ENCODE results near the gene AP1S2.
A peak's percentile ranks its signal among the peaks of the same experiment; 100 is the strongest.

The AP1S2 gene

GRCh38 chrX:15789979-15790768, 64.4 kb downstream of the AP1S2 start, which contains the start of gene ZRSR2:
ZRSR2 (plus strand) TSS chrX:15790484; CDS start chrX:15790496, 12 bp downstream.
- no peak for TF ChIP-seq CTCF (IDR thresholded peaks at IDR 0.05; ENCODE audit: low read depth, low read length, poor library complexity, severe bottlenecking)
- TF ChIP-seq EZH2phosphoT487 (IDR thresholded peaks at IDR 0.05; ENCODE audit: borderline replicate concordance, low read length): no peak
- Histone ChIP-seq H3K9me2 (replicated peaks; ENCODE audit: control insufficient read depth, low read length) (no peaks in the 10 kb centered on the region), H3K27ac (ENCODE audit: low read depth, low read length) (peak within 1 kb of the TSS; percentile 68), H3K36me3 (ENCODE audit: control insufficient read depth, low read length) (peaks cover 15% of the 10 kb centered on the region), H3K4me3 (ENCODE audit: low read length) (peak within 1 kb of the TSS; percentile 87), H3K79me2 (ENCODE audit: control insufficient read depth, low read length) (peaks cover 42% of the 10 kb centered on the region), H3F3A (ENCODE audit: control insufficient read depth, insufficient read depth) (no peaks in the 10 kb centered on the region; the same call in 1 of the 2 replicates), H3K9me3 (ENCODE audit: control insufficient read depth, insufficient read depth, low read length) (no peaks in the 10 kb centered on the region), H3K27me3 (ENCODE audit: control insufficient read depth, low read length) (no peaks in the 10 kb centered on the region), H3K4me2 (ENCODE audit: low read length) (peak within 1 kb of the TSS; percentile 74), H4K20me1 (ENCODE audit: control insufficient read depth, insufficient read depth, low read depth, low read length) (no peaks in the 10 kb centered on the region), H3K4me1 (ENCODE audit: control insufficient read depth, low read length) (peaks cover 5% of the 10 kb centered on the region; the same call in 1 of the 2 replicates)

GRCh38 chrX:15786915-15787314, 67.7 kb downstream of the AP1S2 start:
- no peaks in the 10 kb centered on the region for H4K20me1 ChIP-seq (ENCODE audit: control insufficient read depth, insufficient read depth, low read depth, low read length)
- no peak overlapping the region for H3K4me2 ChIP-seq (ENCODE audit: low read length)
- H3K9me3 ChIP-seq (ENCODE audit: control insufficient read depth, insufficient read depth, low read length): no peaks in the 10 kb centered on the region
- H3K36me3 ChIP-seq (ENCODE audit: control insufficient read depth, low read length): no peaks in the 10 kb centered on the region
- H3K4me1 ChIP-seq (ENCODE audit: control insufficient read depth, low read length): peaks cover 14% of the 10 kb centered on the region
- peaks cover 13% of the 10 kb centered on the region for H3K79me2 ChIP-seq (ENCODE audit: control insufficient read depth, low read length)
- no peaks in the 10 kb centered on the region for H3K9me2 ChIP-seq (replicated peaks; ENCODE audit: control insufficient read depth, low read length)
- H3F3A ChIP-seq (ENCODE audit: control insufficient read depth, insufficient read depth): no peaks in the 10 kb centered on the region
- H3K27me3 ChIP-seq (ENCODE audit: control insufficient read depth, low read length): no peaks in the 10 kb centered on the region
- no peak overlapping the region for H3K4me3 ChIP-seq (ENCODE audit: low read length)
- H3K27ac ChIP-seq (ENCODE audit: low read depth, low read length): no peak overlapping the region
- no peak for TF ChIP-seq EZH2phosphoT487 (IDR thresholded peaks at IDR 0.05; ENCODE audit: borderline replicate concordance, low read length)
- TF ChIP-seq CTCF (IDR thresholded peaks at IDR 0.05; ENCODE audit: low read depth, low read length, poor library complexity, severe bottlenecking): no peak

GRCh38 chrX:15785176-15785750, 69.3 kb downstream of the AP1S2 start:
- no peaks in the 10 kb centered on the region for H3K36me3 ChIP-seq (ENCODE audit: control insufficient read depth, low read length)
- no peak overlapping the region for H3K27ac ChIP-seq (ENCODE audit: low read depth, low read length)
- H3K4me3 ChIP-seq (ENCODE audit: low read length): no peak overlapping the region
- TF ChIP-seq CTCF (IDR thresholded peaks at IDR 0.05; ENCODE audit: low read depth, low read length, poor library complexity, severe bottlenecking) (no peak), EZH2phosphoT487 (IDR thresholded peaks at IDR 0.05; ENCODE audit: borderline replicate concordance, low read length) (no peak)
- no peaks in the 10 kb centered on the region for H3F3A ChIP-seq (ENCODE audit: control insufficient read depth, insufficient read depth)
- H4K20me1 ChIP-seq (ENCODE audit: control insufficient read depth, insufficient read depth, low read depth, low read length): no peaks in the 10 kb centered on the region
- H3K79me2 ChIP-seq (ENCODE audit: control insufficient read depth, low read length): no peaks in the 10 kb centered on the region
- H3K9me3 ChIP-seq (ENCODE audit: control insufficient read depth, insufficient read depth, low read length): no peaks in the 10 kb centered on the region
- no peaks in the 10 kb centered on the region for H3K27me3 ChIP-seq (ENCODE audit: control insufficient read depth, low read length)
- H3K4me1 ChIP-seq (ENCODE audit: control insufficient read depth, low read length): peaks cover 17% of the 10 kb centered on the region
- no peak overlapping the region for H3K4me2 ChIP-seq (ENCODE audit: low read length)
- H3K9me2 ChIP-seq (replicated peaks; ENCODE audit: control insufficient read depth, low read length): no peaks in the 10 kb centered on the region
